Lung microvascular endothelial cell (primary cell): ENCODE measurements around the gene PTPN11. TPM values are rescaled to one million over a fixed set of nuclear protein-coding genes. Genes with fewer than 3 reads are reported as not detected.
"Not testable (repeated sequence)": the region's sequence is repeated elsewhere in the genome, so short reads cannot be mapped to it uniquely, and the experiment has no call there.

Experiments
- DNase-seq, 2 donors: peaks; one replicate each; pipeline versions ENCODE4 v3.0.0 to v3.0.0-alpha.2; 2010; ENCODE audit warnings: low read depth in 2 of 2
- total RNA-seq: library from RNA; depleted of rRNA; stranded (reverse); fragments of >200 nt; gene quantifications from 2 replicates; pipeline ENCODE4 v1.2.1, GENCODE V29; 2014

Gene PTPN11
- total RNA-seq, 1 donor from 2014 or later: 60.3 TPM

GRCh38 chr12:112447106-112447505, 28.4 kb downstream of the PTPN11 start:
- DNase-seq: no peak

- not testable (repeated sequence) for DNase-seq
These were observed 29.4 kb downstream of the PTPN11 start for GRCh38 chr12:112448165-112448564.

GRCh38 chr12:112450725-112451124, 32.0 kb downstream of the PTPN11 start:
- peak in 1 of 2 donors; percentile 10 for DNase-seq

- no peak for DNase-seq
These were observed 37.3 kb downstream of the PTPN11 start for GRCh38 chr12:112456029-112456428.

- DNase-seq: not testable (repeated sequence)
These were observed 38.4 kb downstream of the PTPN11 start for GRCh38 chr12:112457142-112457541.

- no peak for DNase-seq
These were observed 39.6 kb downstream of the PTPN11 start for GRCh38 chr12:112458330-112458729.

GRCh38 chr12:112458751-112459150, 40.0 kb downstream of the PTPN11 start:
- DNase-seq: no peak

GRCh38 chr12:112463478-112463877, 44.7 kb downstream of the PTPN11 start:
- peak in 1 of 2 donors; percentile 62 for DNase-seq

- DNase-seq: no peak
These were observed 45.9 kb downstream of the PTPN11 start for GRCh38 chr12:112464605-112465004.

- no peak for DNase-seq
These were observed 47.3 kb downstream of the PTPN11 start for GRCh38 chr12:112466011-112466422.

- DNase-seq: no peak
These were observed 48.1 kb downstream of the PTPN11 start for GRCh38 chr12:112466835-112467234.

GRCh38 chr12:112468046-112468445, 49.3 kb downstream of the PTPN11 start:
- DNase-seq: no peak

GRCh38 chr12:112473056-112473455, 54.3 kb downstream of the PTPN11 start:
- peak; percentile 11 to 21 for DNase-seq

GRCh38 chr12:112479413-112479812, 60.7 kb downstream of the PTPN11 start:
- no peak for DNase-seq

GRCh38 chr12:112480931-112481330, 62.2 kb downstream of the PTPN11 start:
- no peak for DNase-seq

- DNase-seq: no peak
These were observed 64.0 kb downstream of the PTPN11 start for GRCh38 chr12:112482733-112483132.

- peak in 1 of 2 donors; percentile 4 for DNase-seq
These were observed 67.6 kb downstream of the PTPN11 start for GRCh38 chr12:112486361-112486760.

GRCh38 chr12:112488257-112488876, 69.6 kb downstream of the PTPN11 start:
- no peak for DNase-seq

- DNase-seq: no peak
These were observed 70.7 kb downstream of the PTPN11 start for GRCh38 chr12:112489456-112489855.

GRCh38 chr12:112496496-112496895, 77.7 kb downstream of the PTPN11 start:
- DNase-seq: no peak

GRCh38 chr12:112498580-112498979, 79.8 kb downstream of the PTPN11 start:
- no peak for DNase-seq

GRCh38 chr12:112503512-112503911, 84.8 kb downstream of the PTPN11 start:
- no peak for DNase-seq

GRCh38 chr12:112506513-112507166, 87.9 kb downstream of the PTPN11 start:
- no peak for DNase-seq
